Ureter (tissue), 1 donor: Measurements from ENCODE around the gene CHMP2A. TPM values are rescaled to one million over a fixed set of nuclear protein-coding genes. Genes with fewer than 3 reads are reported as not detected.

ENCODE experiments used
- DNase-seq: peaks from one replicate; pipeline ENCODE4 v3.0.0-alpha.2; 2020; ENCODE audit warnings: low spot score
- total RNA-seq: library from RNA; stranded (reverse); gene quantifications from one replicate; pipeline ENCODE4 v1.2.4, GENCODE V29; 2023
- donor health status: DM: yes; HTN: yes; CAD: no.

Gene CHMP2A
- total RNA-seq, 1 donor from 2014 or later, result 137 TPM

GRCh38 chr19:58538257-58539168 lies 16.4 kb downstream of the CHMP2A start:
- no peak for DNase-seq

- no peak for DNase-seq
These were observed 17.8 kb downstream of the CHMP2A start for GRCh38 chr19:58536852-58537798.

DNA sequence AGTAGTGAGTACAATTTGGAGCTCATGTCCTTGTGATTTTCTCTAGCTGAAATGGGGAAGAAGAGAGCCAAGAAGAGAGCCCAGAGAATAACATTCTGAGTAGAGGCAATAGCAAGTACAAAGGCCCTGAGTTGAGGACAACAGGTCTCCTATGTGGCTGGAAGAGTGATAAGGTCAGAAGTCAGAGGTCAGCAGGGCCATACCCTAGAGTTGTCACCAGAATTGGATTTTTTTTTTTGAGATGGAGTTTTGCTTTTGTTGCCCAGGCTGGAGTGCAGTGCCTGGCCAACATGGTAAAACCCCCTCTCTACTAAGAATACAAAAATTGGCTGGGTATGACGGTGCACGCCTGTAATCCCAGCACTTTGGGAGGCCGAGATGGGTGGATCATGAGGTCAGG lies 19.0 kb downstream of the CHMP2A start:
- no peak for DNase-seq

GRCh38 chr19:58531034-58531840 lies 23.7 kb downstream of the CHMP2A start:
- DNase-seq, result no peak

DNA sequence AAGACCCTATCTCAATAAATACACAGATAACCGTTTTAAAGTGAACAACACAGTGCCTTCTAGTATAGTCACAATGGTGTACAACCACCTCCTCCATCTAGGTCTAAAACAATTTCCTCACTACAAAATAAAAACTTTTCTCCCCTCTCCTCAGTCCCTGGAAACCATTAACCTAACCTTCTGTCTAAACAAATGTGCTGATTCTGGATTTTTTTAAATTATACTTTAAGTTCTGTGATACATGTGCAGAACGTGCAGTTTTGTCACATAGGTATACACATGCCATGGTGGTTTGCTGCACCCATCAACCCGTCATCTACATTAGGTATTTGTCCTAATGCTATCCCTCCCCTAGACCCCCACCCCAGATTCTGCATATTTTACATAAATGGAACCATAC lies 25.5 kb downstream of the CHMP2A start:
- DNase-seq, result no peak

DNA sequence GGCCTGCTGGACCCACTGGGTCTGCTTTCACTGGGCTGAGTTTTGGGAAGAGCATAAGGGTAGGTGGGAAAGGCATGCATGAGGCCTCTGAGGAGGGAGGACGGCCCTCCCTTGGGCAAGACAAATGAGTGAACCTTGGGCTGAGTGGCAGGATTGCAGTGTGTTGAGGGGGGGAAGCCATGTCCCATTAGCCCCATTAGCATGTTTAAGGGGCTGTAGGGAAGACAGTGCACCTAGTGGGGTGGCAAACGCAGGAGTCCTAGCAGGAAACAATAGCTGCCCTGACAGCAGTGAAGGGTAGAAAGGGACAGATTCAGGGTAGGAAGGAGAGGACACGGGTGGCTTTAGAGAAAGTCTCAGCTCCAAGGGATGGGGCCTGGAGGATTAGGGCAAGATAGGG lies 32.2 kb downstream of the CHMP2A start:
- no peak for DNase-seq

DNA sequence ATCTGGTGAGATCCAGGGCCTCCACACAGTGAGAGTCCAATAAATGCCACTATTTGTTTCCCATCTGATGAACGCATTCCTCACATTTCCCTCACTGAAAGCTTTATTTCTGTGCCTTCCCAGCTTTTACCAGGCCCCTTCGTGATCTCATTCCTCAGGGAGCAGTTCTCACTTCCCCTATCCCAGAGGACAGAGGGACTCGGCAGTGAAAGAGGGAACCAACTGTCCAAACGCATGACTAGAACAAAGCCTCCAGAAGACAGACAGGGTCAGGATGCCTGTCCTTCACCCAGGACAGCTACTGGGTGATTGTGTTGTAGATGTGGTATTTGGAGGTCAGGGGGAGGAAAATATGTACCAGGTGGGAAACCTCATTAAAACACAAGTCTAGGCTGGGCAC lies 33.3 kb downstream of the CHMP2A start:
- DNase-seq, result no peak

GRCh38 chr19:58520257-58520599 lies 34.7 kb downstream of the CHMP2A start:
- no peak for DNase-seq

DNA sequence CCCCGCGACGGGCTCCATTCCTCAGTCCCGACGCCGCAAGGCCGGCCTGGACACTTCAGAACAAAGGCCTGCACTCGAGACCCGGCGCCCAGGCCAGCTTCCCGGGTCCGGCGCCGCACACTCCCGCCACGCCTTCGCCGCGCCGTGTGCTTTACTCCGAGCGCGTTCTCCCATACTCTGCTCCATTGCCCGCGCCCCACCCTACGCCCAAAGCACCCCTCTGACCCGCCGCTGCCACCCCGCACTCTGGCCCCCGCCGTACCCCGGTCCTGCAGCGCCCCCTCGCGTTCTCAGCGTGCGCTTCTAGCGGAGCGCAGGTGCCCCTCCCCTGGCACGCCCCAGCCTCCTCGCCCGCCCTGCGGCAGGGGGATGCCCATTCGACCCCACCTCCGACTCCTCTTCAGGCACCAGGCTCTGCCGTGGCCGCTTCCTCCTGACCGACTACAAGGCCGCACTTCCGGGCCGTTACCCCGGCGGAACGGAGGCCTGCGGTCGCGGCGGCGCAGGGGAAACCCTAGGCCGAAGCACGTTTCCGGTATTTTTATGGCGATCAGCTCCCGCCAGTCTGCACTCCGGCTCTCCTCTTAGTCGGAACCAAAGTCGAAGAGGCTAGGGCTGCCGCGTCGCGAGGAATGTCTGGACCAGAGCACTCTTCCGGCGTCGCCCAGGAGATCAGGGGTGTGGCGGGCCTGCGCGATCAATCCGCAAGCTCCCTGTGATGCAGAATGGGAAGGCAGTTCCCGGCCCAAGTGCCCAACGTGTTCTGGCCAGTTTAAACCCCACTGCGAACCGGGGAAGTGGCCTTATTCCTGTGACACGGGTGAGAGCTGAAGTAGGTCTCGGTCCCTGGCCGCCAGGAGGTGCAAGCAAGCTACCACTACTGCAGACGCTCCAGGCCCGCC lies 35.3 kb downstream of the CHMP2A start, which contains the start of gene ZBTB45:
TSS of gene ZBTB45 (minus strand) at position 456 of the 902 bp plus-strand sequence. CDS start 2,137 bp downstream, outside the sequence.
- DNase-seq, result peak; percentile 96

GRCh38 chr19:58519087-58519354 lies 35.9 kb downstream of the CHMP2A start:
- peak; percentile 78 for DNase-seq

GRCh38 chr19:58518256-58519086 lies 36.4 kb downstream of the CHMP2A start:
- no peak for DNase-seq

GRCh38 chr19:58516964-58517833 lies 37.7 kb downstream of the CHMP2A start:
- DNase-seq, result no peak

GRCh38 chr19:58516246-58516836 lies 38.6 kb downstream of the CHMP2A start:
- no peak for DNase-seq

DNA sequence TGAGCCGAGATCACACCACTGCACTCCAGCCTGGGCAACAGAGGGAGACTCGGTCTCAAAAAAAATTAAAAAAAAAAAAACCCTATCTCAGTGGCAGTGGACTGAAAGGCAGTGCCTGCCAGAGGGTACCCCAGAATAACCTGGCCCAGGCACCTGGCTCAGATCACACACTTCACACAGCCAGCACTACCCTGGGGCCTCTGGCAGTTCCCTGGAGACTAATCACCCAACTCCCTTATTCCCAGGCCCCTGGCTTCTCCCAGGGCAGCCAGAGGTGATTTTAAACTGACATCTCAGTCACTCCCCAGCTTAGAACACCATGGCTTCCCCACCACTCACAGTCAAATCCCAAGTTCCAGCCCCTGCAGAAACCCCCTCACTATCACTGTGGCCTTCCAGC lies 39.6 kb downstream of the CHMP2A start:
- no peak for DNase-seq

- no peak for DNase-seq
These were observed 40.3 kb downstream of the CHMP2A start for GRCh38 chr19:58514564-58515022.

GRCh38 chr19:58513694-58514563 lies 41.0 kb downstream of the CHMP2A start:
- DNase-seq, result peak; percentile 89

GRCh38 chr19:58513213-58513693 lies 41.7 kb downstream of the CHMP2A start:
- DNase-seq, result no peak
